K562 (cell line): Measurements from ENCODE around the gene DNAH8. TPM values are rescaled to one million over a fixed set of nuclear protein-coding genes. Genes with fewer than 3 reads are reported as not detected.

Experiments
- BRF2 ChIP-seq: IDR thresholded peaks from 3 replicates; pipeline ENCODE4 v1.6.1; 2011; ENCODE audit warnings: borderline replicate concordance, mild to moderate bottlenecking; ENCODE audit not compliant: insufficient read length, insufficient read depth
- DNMT1 ChIP-seq: fragments of 450-650 bp; IDR thresholded peaks from 2 replicates; pipeline ENCODE4 v1.6.1; 2016; ENCODE audit warnings: antibody characterized with exemption, mild to moderate bottlenecking
- EWSR1 ChIP-seq: fragments of 450-650 bp; IDR thresholded peaks from 2 replicates; pipeline ENCODE4 v1.6.1; 2018; ENCODE audit warnings: borderline replicate concordance, mild to moderate bottlenecking, low read depth, moderate library complexity; ENCODE audit not compliant: partially characterized antibody
- GTF2A2 ChIP-seq: IDR thresholded peaks from 2 replicates; pipeline ENCODE4 v1.6.1; 2016; ENCODE audit warnings: mild to moderate bottlenecking, missing genetic modification characterization, missing compliant biosample characterization
- MTA1 ChIP-seq: fragments of 450-650 bp; IDR thresholded peaks from 2 replicates; pipeline ENCODE4 v1.6.1; 2017; ENCODE audit warnings: borderline replicate concordance
- SNAPC5 ChIP-seq: fragments of 250-450 bp; sonication (Bioruptor Pico); IDR thresholded peaks from 2 replicates; pipeline ENCODE4 v1.8.0; 2021; ENCODE audit warnings: moderate library complexity, mild to moderate bottlenecking, inconsistent platforms
- TCFL5 ChIP-seq: fragments of 250-450 bp; sonication (Bioruptor Pico); conservative IDR thresholded peaks from 2 replicates; pipeline ENCODE4 v1.6.1; 2021; ENCODE audit warnings: mild to moderate bottlenecking, moderate library complexity, matching md5 sums
- ZBTB17 ChIP-seq: fragments of 450-650 bp; formaldehyde crosslinking; IDR thresholded peaks from 2 replicates; pipeline ENCODE4 v1.4.0; 2020; ENCODE audit warnings: mild to moderate bottlenecking
- ZBTB34 ChIP-seq: fragments of 250-450 bp; sonication (Bioruptor Pico); IDR thresholded peaks from 2 replicates; pipeline ENCODE4 v1.8.0; 2021; ENCODE audit warnings: mild to moderate bottlenecking, moderate library complexity
- ZNF583 ChIP-seq: fragments of 250-450 bp; sonication (Bioruptor Pico); IDR thresholded peaks from 2 replicates; pipeline ENCODE4 v1.4.0; 2020
- polyA plus RNA-seq, 8 experiments: library from polyadenylated mRNA; depleted of rRNA in 4 of 8; stranded (reverse) in 5 of 8; unstranded in 3 of 8; fragments of >200 nt; fragmentation: Nextera tagmentation in 2 of 8; fragmentation: Illumina TruSeq in 1 of 8; extraction: Ambion mirVana in 2 of 8; extraction: Trizol in 1 of 8; gene quantifications; 2 replicates each; pipeline versions ENCODE4 v1.2.1 to v1.2.3, GENCODE V29; 2011 to 2014; ENCODE audit warnings: inconsistent platforms in 1 of 8, missing spikeins in 1 of 8
- total RNA-seq, 7 experiments: library from RNA; depleted of rRNA in 6 of 7; stranded (reverse); fragments of >200 nt in 6 of 7; fragmentation: Illumina TruSeq in 2 of 7; extraction: Trizol in 2 of 7; gene quantifications; 2 replicates each; pipeline versions ENCODE4 v1.2.1 to v1.2.3, GENCODE V29; 2011 to 2021; ENCODE audit warnings: low replicate concordance in 1 of 7
- TF ChIP-seq, protein P1 (sequence below): fragments of 450-650 bp; IDR thresholded peaks from 2 replicates; pipeline ENCODE4 v1.6.1; 2018; ENCODE audit not compliant: partially characterized antibody
- TF ChIP-seq, protein P2 (sequence below): fragments of 450-650 bp; formaldehyde crosslinking; IDR thresholded peaks from 2 replicates; pipeline ENCODE4 v1.4.0; 2022; ENCODE audit warnings: mild to moderate bottlenecking, moderate library complexity

Gene DNAH8
- total and polyA plus RNA-seq, 9 of the 15 experiments (the other 6 are each of a cell fraction or from before 2014, with no cell fraction given), result 1.2 to 4.2 (median 2.9) TPM

- TF ChIP-seq TCFL5 (CRISPR knock-in tag) (no peak), ZBTB34 (CRISPR knock-in tag) (no peak), GTF2A2 (tag) (no peak), SNAPC5 (no peak), ZBTB17 (CRISPR knock-in tag) (no peak), BRF2 (no peak), ZNF583 (CRISPR knock-in tag) (no peak), DNMT1 (no peak), MTA1 (no peak), EWSR1 (no peak)
- TF ChIP-seq, protein P1, sequence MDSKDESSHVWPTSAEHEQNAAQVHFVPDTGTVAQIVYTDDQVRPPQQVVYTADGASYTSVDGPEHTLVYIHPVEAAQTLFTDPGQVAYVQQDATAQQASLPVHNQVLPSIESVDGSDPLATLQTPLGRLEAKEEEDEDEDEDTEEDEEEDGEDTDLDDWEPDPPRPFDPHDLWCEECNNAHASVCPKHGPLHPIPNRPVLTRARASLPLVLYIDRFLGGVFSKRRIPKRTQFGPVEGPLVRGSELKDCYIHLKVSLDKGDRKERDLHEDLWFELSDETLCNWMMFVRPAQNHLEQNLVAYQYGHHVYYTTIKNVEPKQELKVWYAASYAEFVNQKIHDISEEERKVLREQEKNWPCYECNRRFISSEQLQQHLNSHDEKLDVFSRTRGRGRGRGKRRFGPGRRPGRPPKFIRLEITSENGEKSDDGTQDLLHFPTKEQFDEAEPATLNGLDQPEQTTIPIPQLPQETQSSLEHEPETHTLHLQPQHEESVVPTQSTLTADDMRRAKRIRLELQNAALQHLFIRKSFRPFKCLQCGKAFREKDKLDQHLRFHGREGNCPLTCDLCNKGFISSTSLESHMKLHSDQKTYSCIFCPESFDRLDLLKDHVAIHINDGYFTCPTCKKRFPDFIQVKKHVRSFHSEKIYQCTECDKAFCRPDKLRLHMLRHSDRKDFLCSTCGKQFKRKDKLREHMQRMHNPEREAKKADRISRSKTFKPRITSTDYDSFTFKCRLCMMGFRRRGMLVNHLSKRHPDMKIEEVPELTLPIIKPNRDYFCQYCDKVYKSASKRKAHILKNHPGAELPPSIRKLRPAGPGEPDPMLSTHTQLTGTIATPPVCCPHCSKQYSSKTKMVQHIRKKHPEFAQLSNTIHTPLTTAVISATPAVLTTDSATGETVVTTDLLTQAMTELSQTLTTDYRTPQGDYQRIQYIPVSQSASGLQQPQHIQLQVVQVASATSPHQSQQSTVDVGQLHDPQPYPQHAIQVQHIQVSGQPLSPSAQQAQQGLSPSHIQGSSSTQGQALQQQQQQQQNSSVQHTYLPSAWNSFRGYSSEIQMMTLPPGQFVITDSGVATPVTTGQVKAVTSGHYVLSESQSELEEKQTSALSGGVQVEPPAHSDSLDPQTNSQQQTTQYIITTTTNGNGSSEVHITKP, result no peak
- TF ChIP-seq, protein P2, sequence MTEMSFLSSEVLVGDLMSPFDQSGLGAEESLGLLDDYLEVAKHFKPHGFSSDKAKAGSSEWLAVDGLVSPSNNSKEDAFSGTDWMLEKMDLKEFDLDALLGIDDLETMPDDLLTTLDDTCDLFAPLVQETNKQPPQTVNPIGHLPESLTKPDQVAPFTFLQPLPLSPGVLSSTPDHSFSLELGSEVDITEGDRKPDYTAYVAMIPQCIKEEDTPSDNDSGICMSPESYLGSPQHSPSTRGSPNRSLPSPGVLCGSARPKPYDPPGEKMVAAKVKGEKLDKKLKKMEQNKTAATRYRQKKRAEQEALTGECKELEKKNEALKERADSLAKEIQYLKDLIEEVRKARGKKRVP (CRISPR knock-in tag), result no peak; the same call in 1 of the 2 replicates
Observed at GRCh38 chr6:39037082-39037508, 322.0 kb downstream of the DNAH8 start (continued).
